HUES48 (cell line): Measurements from ENCODE around the gene TLR5.

Experiments
- H3K27ac ChIP-seq: one replicate; pipeline ENCODE4 v1.7.0; 2013; ENCODE audit warnings: low read depth, low read length, inconsistent platforms
- H3K27me3 ChIP-seq: 2 replicates; pipeline ENCODE4 v1.6.1; 2013; ENCODE audit warnings: mild to moderate bottlenecking, low read length; ENCODE audit not compliant: control insufficient read depth, insufficient read depth
- H3K36me3 ChIP-seq: 2 replicates; pipeline ENCODE4 v1.6.1; 2013; ENCODE audit warnings: low read length; ENCODE audit not compliant: control insufficient read depth, insufficient read depth
- H3K4me1 ChIP-seq: 2 replicates; pipeline ENCODE4 v1.6.1; 2013; ENCODE audit warnings: mild to moderate bottlenecking, low read length; ENCODE audit not compliant: control insufficient read depth, insufficient read depth
- H3K4me3 ChIP-seq: 2 replicates; pipeline ENCODE4 v1.5.1; 2013; ENCODE audit warnings: mild to moderate bottlenecking, low read depth, low read length
- H3K9ac ChIP-seq: 2 replicates; pipeline ENCODE4 v1.6.1; 2013; ENCODE audit warnings: mild to moderate bottlenecking, low read depth, low read length, moderate library complexity
- H3K9me3 ChIP-seq: 2 replicates; pipeline ENCODE4 v1.6.1; 2013; ENCODE audit warnings: low read length; ENCODE audit not compliant: control insufficient read depth, insufficient read depth

Gene TLR5

GRCh38 chr1:223142795-223143536 is at the start of gene TLR5:
TSS of gene TLR5 (minus strand) at chr1:223143248. CDS start at chr1:223113031, 30,217 bp downstream.
- Histone ChIP-seq H3K9ac (no peak within 1 kb of the TSS), H3K27me3 (peaks cover 29% of the 10 kb centered on the region), H3K27ac (no peak within 1 kb of the TSS)

GRCh38 chr1:223189903-223190724 is 47.1 kb upstream of the TLR5 start:
- Histone ChIP-seq H3K9ac (no peak overlapping the region), H3K36me3 (no peaks in the 10 kb centered on the region), H3K9me3 (no peaks in the 10 kb centered on the region), H3K27ac (no peak overlapping the region), H3K4me1 (no peaks in the 10 kb centered on the region), H3K27me3 (no peaks in the 10 kb centered on the region), H3K4me3 (no peak overlapping the region)

More at GRCh38 chr1:223142795-223143536, at the start of gene TLR5:
- H3K9me3 ChIP-seq, result no peaks in the 10 kb centered on the region
- H3K4me3 ChIP-seq, result peak within 1 kb of the TSS; percentile 63
- H3K36me3 ChIP-seq, result no peaks in the 10 kb centered on the region
- H3K4me1 ChIP-seq, result peaks cover 11% of the 10 kb centered on the region

- Histone ChIP-seq H3K27me3 (no peaks in the 10 kb centered on the region), H3K9ac (no peak overlapping the region), H3K27ac (no peak overlapping the region), H3K4me1 (no peaks in the 10 kb centered on the region), H3K4me3 (no peak overlapping the region), H3K9me3 (no peaks in the 10 kb centered on the region), H3K36me3 (no peaks in the 10 kb centered on the region)
These were observed 46.5 kb upstream of the TLR5 start for GRCh38 chr1:223189525-223189902.

- Histone ChIP-seq H3K4me3 (no peak overlapping the region), H3K27ac (no peak overlapping the region), H3K9ac (no peak overlapping the region), H3K9me3 (no peaks in the 10 kb centered on the region), H3K27me3 (no peaks in the 10 kb centered on the region), H3K36me3 (no peaks in the 10 kb centered on the region), H3K4me1 (no peaks in the 10 kb centered on the region)
These were observed 45.7 kb upstream of the TLR5 start for GRCh38 chr1:223188618-223189356.

GRCh38 chr1:223186800-223187199 is 43.8 kb upstream of the TLR5 start:
- Histone ChIP-seq H3K36me3 (no peaks in the 10 kb centered on the region), H3K27me3 (0 out of 2 replicates have a peak, but pooled peaks cover 2% of the 10 kb centered on the region), H3K9me3 (no peaks in the 10 kb centered on the region), H3K27ac (no peak overlapping the region), H3K4me1 (no peaks in the 10 kb centered on the region), H3K4me3 (no peak overlapping the region), H3K9ac (no peak overlapping the region)

- Histone ChIP-seq H3K9ac (no peak overlapping the region), H3K4me3 (no peak overlapping the region), H3K4me1 (peaks cover 4% of the 10 kb centered on the region; the same call in 1 of the 2 replicates), H3K27me3 (0 out of 2 replicates have a peak, but pooled peaks cover 5% of the 10 kb centered on the region), H3K27ac (no peak overlapping the region), H3K36me3 (no peaks in the 10 kb centered on the region), H3K9me3 (no peaks in the 10 kb centered on the region)
These were observed 40.3 kb upstream of the TLR5 start for GRCh38 chr1:223183268-223183862.

- H3K36me3 ChIP-seq, result no peaks in the 10 kb centered on the region
- 0 out of 2 replicates have a peak, but pooled peaks cover 5% of the 10 kb centered on the region for H3K27me3 ChIP-seq
- no peak overlapping the region for H3K27ac ChIP-seq
- no peak overlapping the region for H3K4me3 ChIP-seq
- H3K4me1 ChIP-seq, result peaks cover 4% of the 10 kb centered on the region; the same call in 1 of the 2 replicates
- H3K9me3 ChIP-seq, result no peaks in the 10 kb centered on the region
- no peak overlapping the region for H3K9ac ChIP-seq
These were observed 37.8 kb upstream of the TLR5 start for GRCh38 chr1:223180731-223181321.

GRCh38 chr1:223179786-223180185 is 36.7 kb upstream of the TLR5 start:
- Histone ChIP-seq H3K4me3 (no peak overlapping the region), H3K9ac (no peak overlapping the region), H3K36me3 (no peaks in the 10 kb centered on the region), H3K27ac (no peak overlapping the region), H3K27me3 (0 out of 2 replicates have a peak, but pooled peaks cover 5% of the 10 kb centered on the region), H3K9me3 (no peaks in the 10 kb centered on the region), H3K4me1 (peaks cover 4% of the 10 kb centered on the region; the same call in 1 of the 2 replicates)

- H3K36me3 ChIP-seq, result no peaks in the 10 kb centered on the region
- H3K27me3 ChIP-seq, result 0 out of 2 replicates have a peak, but pooled peaks cover 5% of the 10 kb centered on the region
- no peak overlapping the region for H3K4me3 ChIP-seq
- H3K27ac ChIP-seq, result no peak overlapping the region
- no peaks in the 10 kb centered on the region for H3K9me3 ChIP-seq
- peaks cover 4% of the 10 kb centered on the region; the same call in 1 of the 2 replicates for H3K4me1 ChIP-seq
- H3K9ac ChIP-seq, result no peak overlapping the region
These were observed 36.2 kb upstream of the TLR5 start for GRCh38 chr1:223179280-223179679.

- H3K9me3 ChIP-seq, result no peaks in the 10 kb centered on the region
- peaks cover 4% of the 10 kb centered on the region; the same call in 1 of the 2 replicates for H3K4me1 ChIP-seq
- H3K27me3 ChIP-seq, result 0 out of 2 replicates have a peak, but pooled peaks cover 5% of the 10 kb centered on the region
- H3K4me3 ChIP-seq, result no peak overlapping the region
- no peaks in the 10 kb centered on the region for H3K36me3 ChIP-seq
- no peak overlapping the region for H3K27ac ChIP-seq
- H3K9ac ChIP-seq, result no peak overlapping the region
These were observed 34.6 kb upstream of the TLR5 start for GRCh38 chr1:223177681-223178080.
